Stimulated activated effector memory CD8-positive, alpha-beta T cell treated with anti-CD3 and anti-CD28 coated beads, Interleukin-12 subunit alpha, Interleukin-12 subunit beta, amount 100 ng/mL, for 72 hours (primary cell): Measurements from ENCODE around the gene LRRC74B.

ENCODE experiments used
- ATAC-seq: fragments of 150-1000 bp; cut with Tn5 transposase; 2 replicates; pipeline ENCODE4 v1.10.0; 2021
- DNase-seq, 2 donors: peaks; one replicate each; pipeline ENCODE4 v3.0.0; 2021 to 2022; ENCODE audit warnings: low spot score in 2 of 2
- H3K27ac Mint-ChIP-seq: one replicate; pipeline ENCODE4 v1.8.0; 2022; ENCODE audit warnings: mild to moderate bottlenecking, mixed read lengths
- H3K36me3 Mint-ChIP-seq: one replicate; pipeline ENCODE4 v1.8.0; 2022; ENCODE audit warnings: mild to moderate bottlenecking, mixed read lengths
- H3K4me1 Mint-ChIP-seq: one replicate; pipeline ENCODE4 v1.8.0; 2022; ENCODE audit warnings: mixed read lengths
- H3K4me3 Mint-ChIP-seq: one replicate; pipeline ENCODE4 v1.8.0; 2022; ENCODE audit warnings: mild to moderate bottlenecking, mixed read lengths
- H3K9me3 Mint-ChIP-seq: one replicate; pipeline ENCODE4 v1.8.0; 2022; ENCODE audit warnings: mixed read lengths

LRRC74B gene

GRCh38 chr22:21108379-21109115 lies 62.8 kb downstream of the LRRC74B start:
- Mint-ChIP-seq H3K4me3 (no peak overlapping the region), H3K4me1 (no peaks in the 10 kb centered on the region), H3K9me3 (no peaks in the 10 kb centered on the region), H3K36me3 (no peaks in the 10 kb centered on the region), H3K27ac (no peak overlapping the region)
- ATAC-seq, result no peak
- DNase-seq, result no peak
